Occipital lobe (tissue), 2 donors: ENCODE data around the gene STXBP3. TPM values are rescaled to one million over a fixed set of nuclear protein-coding genes. Genes with fewer than 3 reads are reported as not detected.

Experiments
- DNase-seq: peaks from one replicate; lab custom pipeline; 2025; lab: John Stamatoyannopoulos, UW
- total RNA-seq: library from RNA; depleted of rRNA; stranded (reverse); fragments of >200 nt; gene quantifications from one replicate; pipeline ENCODE4 v1.2.3, GENCODE V29; 2014

STXBP3 gene
- total RNA-seq, 1 donor from 2014 or later, result 40.7 TPM

DNA sequence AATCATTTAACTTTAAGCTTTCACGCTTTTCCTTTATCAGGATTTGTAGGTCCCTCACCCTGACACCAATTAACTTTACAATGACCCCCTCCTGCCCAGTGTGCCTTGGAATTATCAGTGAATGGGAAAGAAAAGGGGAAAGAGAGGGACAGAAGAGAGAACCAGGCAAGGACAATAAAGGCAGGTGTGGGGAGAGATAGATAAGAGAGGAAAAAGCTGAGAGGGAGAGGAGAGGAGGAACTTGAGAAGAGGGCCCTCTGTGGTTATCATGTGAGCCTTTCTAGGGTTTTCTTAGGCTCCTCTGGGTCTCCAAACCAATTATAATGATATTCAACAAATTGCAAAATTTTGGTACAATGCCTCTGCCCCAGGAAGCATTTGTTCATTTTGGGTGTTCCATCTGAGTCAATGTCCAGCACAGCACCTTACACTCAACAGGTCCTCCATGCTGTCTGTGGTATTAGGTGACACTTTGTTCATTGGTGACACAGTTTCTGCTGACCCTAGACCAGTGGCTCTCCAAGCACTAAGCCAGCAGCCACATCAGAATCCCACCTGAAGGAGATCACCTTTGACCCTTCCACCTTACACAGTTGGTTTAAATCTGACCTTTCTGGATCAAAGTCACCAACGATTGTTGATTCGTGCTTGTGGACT lies 96.2 kb downstream of the STXBP3 start:
- no peak for DNase-seq

DNA sequence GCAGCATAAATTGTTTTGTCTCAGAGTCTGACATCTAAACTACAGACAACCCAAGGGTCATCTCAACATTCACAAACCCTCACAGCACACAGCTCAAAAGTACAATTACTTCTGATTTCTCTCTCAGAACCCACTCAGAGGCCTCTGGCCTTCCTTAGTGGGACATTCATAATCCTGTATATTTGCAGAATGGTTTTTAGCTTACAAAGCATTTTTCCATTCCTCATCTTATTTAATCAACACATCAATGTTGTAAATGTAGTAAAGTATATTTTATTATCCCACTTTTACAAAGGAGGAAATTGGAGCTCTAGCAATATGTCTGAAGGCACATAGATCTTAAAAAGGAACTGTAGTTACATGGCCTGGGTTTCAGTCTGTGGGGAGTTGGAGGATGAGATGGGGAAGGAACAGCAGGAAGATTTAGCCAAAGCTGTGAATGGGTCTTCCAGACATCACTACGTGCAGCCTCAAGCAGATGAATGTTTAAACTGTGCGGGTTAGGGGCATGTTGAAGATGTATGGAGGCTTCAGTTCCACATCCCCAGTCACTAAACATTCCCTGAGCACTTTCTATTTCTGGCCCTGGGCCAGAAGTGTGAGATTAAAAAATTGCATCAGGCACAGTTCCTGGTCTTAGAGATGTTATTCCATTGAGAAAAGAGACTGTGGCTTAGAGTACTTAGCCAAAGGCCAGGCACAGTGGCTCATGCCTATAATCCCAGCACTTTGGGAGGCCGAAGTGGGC lies 97.1 kb downstream of the STXBP3 start:
- no peak for DNase-seq

DNA sequence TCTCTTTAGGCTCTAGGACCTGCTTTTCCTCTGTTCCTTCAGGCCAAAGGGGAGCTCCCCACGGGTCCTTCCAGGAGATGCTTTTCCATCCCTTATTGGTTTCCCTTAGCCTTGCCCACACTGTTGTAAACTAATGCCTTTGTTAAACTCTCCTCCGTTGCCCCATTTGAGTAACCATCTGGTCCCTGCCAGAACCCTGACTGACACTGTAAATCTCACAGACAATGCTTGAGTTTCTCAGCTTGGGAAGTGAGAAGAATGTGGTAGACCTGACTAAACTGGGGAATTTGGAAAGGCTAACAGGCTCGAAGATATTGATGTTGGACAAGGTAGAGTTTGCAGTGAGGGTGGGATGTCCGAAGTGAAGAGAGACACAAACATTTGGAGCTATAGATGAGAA lies 99.0 kb downstream of the STXBP3 start:
- DNase-seq, result no peak

DNA sequence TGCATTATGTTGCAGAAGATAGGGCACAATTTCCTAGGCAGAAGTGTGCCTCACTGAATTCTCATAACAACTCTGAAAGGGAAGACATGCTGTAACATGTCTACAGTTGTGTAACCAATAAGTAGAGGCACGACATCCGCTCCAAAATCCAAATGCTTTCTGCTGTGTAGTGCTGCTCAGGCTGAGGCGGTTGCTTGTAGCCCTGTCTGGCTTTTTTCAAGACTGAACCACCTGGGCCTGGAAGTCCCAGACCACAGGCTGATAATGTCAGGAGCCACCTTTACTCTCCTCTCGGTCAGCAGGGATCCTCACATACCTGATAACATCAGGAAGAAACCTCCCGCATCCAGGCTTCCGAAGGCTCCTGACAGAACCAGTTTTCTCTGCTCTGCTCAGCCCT lies 99.5 kb downstream of the STXBP3 start:
- no peak for DNase-seq

DNA sequence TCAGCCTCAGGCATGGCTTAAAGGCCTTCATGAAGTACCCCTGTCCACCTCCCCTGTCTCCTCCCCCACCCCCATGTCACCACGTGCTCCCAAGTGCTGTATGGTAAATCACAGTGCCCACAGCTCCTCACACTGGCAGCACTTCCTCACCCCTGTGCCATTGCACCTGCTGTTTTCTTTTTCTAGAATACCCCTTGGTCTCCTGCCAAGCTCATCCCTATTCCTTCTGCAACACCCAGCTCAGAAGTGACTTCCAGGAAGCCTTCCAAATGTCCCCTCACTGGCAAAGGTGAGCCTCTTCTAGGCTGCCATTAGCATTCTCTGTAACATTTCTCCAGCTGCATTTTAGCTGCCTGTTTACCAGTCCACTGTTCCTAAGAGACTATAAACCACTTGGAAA lies 101.0 kb downstream of the STXBP3 start:
- DNase-seq, result no peak

DNA sequence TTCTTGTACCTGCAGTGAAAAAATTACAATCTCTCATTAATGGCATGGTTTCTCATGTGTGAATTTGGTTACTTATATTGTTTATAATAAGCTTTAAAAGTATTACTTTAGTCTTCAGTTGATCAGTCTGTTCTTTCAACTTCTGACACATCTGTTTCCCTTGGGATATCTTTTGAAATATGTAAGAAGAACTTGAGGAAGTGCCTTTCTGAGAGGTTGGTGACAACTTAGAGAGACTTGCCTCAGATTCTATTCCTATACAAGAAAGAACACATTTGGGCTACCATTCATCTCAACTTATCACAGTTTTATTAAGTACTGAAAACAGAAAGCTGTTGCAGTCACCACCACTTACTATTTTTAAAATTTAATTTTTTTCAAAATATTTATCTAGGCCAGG lies 102.3 kb downstream of the STXBP3 start:
- DNase-seq, result no peak

DNA sequence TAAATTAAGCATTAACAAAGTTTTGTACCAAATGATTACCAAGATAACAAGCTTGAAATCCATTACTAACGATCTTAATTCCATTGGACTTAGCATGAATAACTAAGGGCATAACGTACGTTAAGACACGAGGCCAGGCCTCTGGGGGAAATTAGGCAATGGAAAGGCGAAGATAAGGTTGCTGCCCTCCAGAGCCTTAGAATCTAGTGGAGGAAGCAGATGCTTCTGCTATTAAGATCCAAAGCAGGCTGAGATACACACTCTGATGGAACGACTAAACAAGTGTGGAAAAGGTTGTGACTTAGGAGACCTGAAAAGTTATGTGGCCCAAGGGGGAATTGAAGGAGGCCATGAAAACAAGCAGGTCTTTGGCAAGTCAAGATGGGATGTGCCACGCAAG lies 104.5 kb downstream of the STXBP3 start:
- no peak for DNase-seq

DNA sequence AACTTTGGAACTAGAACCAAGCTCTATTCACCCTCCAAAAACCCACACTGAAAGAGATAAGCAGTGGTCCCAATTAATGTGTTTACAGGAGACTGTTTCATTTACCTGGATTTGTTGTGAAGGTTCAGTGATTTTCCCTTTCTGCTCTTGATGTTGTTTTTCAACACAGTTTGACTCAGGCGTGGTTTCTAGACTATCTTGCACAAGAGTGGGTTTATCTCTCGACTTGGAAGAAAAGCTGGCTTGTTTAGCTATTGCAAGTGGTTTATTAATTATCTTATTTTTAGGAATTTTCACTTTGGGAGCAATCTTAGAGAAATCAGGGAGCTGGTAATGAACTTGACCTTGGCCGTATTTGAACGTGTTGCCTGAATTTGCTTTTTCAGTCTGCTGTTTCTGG lies 105.1 kb downstream of the STXBP3 start:
- DNase-seq, result no peak

DNA sequence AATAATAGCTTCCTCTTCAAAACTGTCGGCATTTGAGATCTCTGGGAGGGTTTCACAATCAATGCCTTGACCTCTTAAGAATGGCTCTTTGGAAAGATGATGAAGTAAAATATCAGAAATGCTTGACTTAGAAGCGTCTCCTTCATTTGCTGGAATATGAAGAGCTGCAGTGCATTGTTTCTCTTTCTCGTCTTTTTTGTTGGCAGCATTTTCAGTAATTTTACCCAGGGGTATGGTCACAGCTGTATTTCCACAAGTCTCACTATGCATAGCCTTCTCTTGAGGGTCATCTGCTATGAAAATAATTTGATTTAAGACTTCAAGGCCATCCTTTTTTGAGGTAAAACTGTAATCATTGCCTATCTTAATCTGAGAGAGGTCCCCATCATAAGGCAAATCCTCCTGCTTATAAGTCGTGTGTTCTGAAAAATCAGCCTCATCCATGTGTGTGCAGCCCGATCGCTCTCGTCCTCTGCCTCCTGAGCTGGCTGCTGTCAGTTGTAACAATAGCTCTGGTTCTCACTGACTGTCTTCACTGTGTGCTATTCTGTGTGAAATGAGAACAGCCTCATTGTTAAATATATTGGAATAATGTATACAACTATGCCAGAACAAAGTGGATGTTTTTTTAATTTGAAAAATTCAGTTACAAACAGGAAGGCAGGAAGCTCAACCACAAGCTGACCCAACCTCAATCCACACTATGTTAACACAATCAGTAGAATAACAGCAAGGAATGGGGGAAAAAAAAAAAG lies 105.9 kb downstream of the STXBP3 start:
- DNase-seq, result no peak

DNA sequence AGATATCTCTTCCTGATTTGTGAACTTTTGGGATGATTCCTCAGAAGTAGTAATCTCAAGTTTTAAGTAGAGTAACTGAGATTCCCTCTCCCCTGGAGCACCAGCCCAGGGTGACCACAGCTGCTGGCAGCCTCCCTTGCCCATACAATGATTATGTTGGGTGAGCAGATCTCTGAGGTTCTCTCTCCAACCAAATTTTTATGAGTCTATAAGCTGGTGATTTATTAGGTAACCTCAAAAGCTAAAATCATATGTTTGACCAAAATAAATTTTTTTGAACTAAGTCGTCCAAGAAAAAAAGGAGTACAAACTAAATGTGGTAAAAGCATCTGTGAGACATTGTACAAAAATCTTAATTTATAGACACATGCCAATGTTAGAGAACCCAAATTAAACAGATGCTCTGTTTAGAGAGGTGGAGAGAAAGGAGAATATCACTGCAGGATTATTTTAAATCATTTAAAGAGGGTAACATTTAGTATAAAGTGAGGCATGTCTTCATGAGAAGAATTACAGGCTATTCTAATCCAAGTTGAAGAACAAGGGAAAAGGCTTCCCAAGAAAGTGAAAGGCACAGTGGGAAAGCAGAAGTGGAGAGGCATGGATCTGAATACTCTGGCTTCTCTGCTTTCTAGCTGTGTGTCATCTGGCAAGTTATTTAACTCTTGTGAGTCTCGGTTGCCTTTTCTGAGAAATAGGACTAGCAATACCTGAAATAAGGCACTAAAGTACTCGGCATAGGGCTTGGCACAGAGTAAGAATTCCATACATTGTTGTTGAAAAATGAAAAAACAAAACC lies 107.9 kb downstream of the STXBP3 start:
- DNase-seq, result no peak

DNA sequence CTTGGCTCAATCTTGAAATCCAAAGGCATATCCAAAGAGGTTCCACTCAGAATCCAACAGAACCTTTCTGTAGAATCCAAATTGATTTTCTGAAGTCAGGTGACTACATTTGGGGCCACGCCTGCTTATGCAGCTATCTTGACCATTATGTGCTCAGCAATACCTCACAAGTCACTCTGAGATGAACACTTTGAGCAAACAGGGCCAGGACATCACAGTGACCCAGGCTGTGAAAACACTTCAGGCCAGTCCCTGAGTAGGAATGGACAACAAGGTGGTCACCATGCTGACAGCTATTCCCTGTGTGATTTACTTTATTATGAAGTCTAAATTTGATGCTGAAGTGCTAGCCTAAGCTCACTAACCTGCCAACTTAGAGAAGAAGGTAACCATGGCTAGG lies 110.5 kb downstream of the STXBP3 start, which contains the start of gene AKNAD1:
TSS of gene AKNAD1 (minus strand) at position 101 of the 400 bp plus-strand sequence. CDS start 4,430 bp downstream, outside the sequence.
- DNase-seq, result no peak

DNA sequence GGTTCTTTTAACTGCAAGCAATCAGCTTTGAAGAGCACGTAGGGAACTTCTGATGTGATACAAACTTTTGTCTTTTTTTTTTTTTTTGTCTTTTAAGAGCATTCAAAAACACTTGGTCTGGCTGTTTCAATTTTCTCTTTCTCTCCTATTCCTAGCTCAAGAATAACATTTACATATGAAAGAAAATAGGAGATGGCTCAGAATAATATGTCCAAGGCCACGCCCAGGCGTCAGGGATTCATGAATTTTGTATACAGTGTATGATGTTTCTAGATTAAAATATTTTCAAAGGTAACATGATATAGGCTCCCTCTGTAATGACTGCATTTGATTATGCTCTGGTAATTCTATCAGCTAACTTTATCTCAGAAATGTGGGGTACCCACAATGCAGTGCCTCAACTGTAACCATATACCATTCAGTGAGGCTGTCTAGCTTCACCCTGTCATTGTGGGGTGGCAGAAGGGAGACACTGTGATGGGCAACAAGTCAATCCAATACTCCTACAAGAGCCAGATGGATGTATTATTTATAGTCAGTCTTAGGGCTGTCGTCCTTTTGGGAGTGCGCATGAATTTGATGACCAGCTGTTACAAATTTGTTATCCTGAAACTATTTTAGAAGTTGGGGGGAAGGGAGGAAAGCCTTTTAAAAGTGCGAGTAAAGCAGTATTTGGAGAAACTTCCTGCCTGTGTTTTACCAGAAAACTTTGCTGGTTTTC lies 111.9 kb downstream of the STXBP3 start:
- no peak for DNase-seq

Other genes starting within 250 kb of the STXBP3 start
- gene EEIG2, start 186.6 kb upstream of the STXBP3 start, total RNA-seq, result 61.1 TPM
- gene HENMT1, start 85.6 kb upstream of the STXBP3 start, total RNA-seq, result 28.1 TPM
- 21.8 TPM for gene PRPF38B, start 54.4 kb upstream of the STXBP3 start, total RNA-seq
- gene FNDC7, start 33.8 kb upstream of the STXBP3 start, total RNA-seq, result not detected
- 1.7 TPM for gene AKNAD1, start 110.4 kb downstream of the STXBP3 start, total RNA-seq
- 41.0 TPM for gene GPSM2, start 130.3 kb downstream of the STXBP3 start, total RNA-seq
- 33.2 TPM for gene CLCC1, start 216.8 kb downstream of the STXBP3 start, total RNA-seq